Fibroblast of skin of right biceps (primary cell): ENCODE measurements around the gene LARP1B.
"Not testable (repeated sequence)": the region's sequence is repeated elsewhere in the genome, so short reads cannot be mapped to it uniquely, and the experiment has no call there.

Experiments
- DNase-seq: peaks from one replicate; pipeline ENCODE4 v3.0.0-alpha.2; 2013

The LARP1B gene

GRCh38 chr4:128228845-128229795, 168.0 kb downstream of the LARP1B start:
- peak; percentile 56 for DNase-seq

- DNase-seq = peak; percentile 36
Measured at GRCh38 chr4:128232719-128233118, 171.6 kb downstream of the LARP1B start.

DNA sequence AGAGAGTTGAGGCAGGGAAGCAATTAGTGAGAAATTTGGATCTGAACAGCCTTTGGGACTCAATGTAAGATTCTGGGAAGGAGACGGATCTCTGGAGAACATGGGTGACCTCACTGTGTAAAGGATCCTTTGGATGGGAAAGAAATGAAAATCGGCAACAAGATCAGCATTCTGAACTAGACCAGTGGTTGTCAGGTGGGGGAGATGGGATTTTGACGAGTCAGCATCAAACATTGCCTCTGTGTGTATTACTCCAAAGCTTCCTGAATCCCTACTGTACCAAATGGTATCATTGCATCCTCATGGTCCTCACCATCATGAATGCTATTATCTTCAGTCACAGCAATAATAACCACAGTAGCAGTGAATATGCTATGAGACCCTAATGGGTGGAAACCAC, 173.7 kb downstream of the LARP1B start:
- DNase-seq = no peak

- no peak for DNase-seq
Measured at GRCh38 chr4:128241019-128241418, 179.9 kb downstream of the LARP1B start.

DNA sequence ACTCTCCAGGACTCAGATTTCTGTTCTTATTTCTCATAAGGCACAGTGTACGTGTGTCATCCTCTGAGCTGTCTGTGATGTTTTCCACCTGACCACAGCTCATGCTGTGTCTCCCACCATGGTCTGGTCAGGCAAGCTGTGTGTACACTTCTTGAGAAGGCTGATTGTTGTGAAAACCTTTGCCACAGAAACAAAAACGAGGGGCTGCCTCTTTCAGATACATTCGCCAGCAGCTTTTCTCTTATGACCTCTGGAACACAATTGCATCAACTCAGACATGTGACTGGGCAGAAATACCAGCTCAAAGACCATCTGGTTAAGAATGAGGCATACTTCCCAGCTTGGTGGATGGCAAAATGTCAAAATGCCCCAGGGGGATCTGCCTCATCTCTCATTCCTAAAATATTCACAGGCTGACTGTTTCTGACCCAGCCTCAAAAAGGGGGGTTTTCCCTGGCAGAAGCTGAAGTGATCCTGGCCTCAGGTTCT, 180.4 kb downstream of the LARP1B start:
- DNase-seq = peak; percentile 97

DNA sequence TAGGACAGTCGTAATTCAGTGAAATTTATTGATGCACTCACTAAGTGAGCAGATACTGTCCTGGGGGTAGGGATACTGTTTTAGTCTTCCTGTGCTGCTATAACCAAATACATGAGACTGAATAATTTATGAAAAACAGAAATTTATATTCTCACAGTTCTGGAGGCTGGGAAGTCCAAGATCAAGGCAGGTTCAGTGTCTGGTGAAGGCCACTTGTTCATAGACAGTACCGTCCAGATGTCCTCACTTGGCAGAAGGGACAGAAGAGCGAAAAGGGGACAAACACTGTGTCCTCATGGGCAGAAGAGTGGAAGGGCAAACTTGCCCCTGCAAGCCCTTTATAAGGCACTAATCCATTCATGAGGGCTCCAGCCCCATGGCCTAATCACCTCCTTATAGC, 180.9 kb downstream of the LARP1B start:
- DNase-seq = no peak

GRCh38 chr4:128242601-128243000, 181.5 kb downstream of the LARP1B start:
- no peak for DNase-seq

- peak; percentile 47 for DNase-seq
Measured at GRCh38 chr4:128244379-128244778, 183.3 kb downstream of the LARP1B start.

DNA sequence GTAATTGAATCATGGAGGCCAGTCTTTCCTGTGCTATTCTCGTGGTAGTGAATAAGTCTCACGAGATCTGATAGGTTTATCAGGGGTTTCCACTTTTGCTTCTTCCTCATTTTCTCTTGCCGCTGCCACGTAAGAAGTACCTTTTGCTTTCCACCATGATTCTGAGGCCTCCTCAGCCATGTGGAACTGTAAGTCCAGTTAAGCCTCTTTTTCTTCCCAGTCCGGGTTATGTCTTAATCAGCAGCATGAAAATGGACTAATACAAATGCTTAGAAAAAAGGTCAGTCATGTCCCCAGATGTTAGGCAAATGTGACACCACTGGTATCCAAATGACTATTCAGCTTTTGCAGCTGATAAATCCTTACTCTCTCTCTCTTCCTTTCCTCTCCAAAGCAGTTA, 184.3 kb downstream of the LARP1B start:
- not testable (repeated sequence) for DNase-seq

DNA sequence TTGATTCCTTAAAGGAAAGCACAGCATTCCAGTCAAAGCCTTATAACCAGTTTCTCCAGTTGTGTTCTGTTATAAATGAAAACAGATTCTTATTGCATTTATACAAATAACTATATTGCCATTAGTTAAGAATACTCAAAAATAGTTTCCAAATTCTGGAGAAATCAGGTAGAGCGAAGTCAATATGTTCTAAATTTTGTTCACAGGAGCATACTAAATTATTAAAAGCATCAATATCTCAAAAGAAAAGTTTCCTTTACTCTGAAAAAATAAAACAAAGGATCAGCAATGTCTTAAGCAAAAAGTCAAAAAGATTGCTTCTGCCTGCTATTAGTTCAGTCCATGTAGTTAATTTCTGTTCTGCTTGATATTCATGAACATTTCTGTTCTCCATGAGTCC, 186.8 kb downstream of the LARP1B start:
- DNase-seq = no peak

GRCh38 chr4:128249787-128250668, 188.9 kb downstream of the LARP1B start:
- DNase-seq = peak; percentile 33

- DNase-seq = no peak
Measured at GRCh38 chr4:128255906-128256305, 194.8 kb downstream of the LARP1B start.

DNA sequence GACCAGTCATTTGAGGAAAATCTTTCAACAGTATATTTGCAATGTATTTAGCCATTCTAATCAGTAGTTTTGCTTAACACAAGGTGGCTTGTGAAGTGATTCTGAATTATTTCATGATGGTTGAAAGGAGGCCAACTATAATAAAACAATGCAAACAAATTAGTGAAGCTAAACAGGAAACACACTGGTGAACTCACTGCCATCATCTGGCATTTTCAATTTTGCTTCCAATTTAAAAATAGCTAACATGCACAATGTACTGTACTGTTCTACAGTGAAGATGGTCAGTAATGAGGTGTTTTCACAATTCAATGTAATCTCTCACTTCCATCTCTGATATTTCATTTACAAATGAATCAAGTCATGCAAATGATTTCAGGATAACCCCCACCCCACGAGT, 195.4 kb downstream of the LARP1B start:
- no peak for DNase-seq

DNA sequence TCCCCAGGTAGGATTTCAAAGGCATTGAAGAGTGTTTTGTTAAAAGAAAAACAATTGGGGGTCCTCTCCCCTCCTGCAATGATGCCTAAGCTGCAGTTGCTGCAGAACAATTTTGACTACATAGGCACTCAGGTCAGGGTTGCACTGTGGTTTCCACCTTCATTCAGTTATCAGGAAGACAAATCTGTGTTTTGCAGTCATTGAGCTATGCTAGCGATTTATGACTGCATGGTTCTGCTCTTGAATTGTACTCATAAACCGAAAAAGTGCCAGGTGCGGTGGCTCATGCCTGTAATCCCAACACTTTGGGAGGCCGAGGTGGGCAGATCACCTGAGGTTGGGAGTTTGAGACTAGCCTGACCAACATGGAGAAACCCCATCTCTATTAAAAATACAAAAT, 197.1 kb downstream of the LARP1B start:
- DNase-seq = not testable (repeated sequence)

DNA sequence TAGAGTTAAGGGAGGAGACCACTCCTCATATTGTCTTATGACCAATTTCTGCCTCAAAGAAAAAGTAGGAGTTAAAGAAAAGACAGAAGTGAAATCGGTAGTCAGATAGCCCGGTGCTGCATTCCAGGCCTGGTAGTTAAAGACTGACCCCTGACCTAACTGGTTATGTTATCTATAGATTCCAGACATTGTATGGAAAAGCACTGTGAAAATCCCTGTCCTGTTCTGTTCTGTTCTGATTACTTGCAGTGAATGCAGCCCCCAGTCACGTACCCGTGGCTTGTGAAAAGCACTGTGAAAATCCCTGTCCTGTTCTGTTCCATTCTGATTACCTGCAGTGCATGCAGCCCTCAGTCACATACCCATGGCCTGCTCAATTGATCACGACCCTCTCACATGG, 198.8 kb downstream of the LARP1B start:
- not testable (repeated sequence) for DNase-seq
